NCI-H1436 treated with DMSO at 0.1 percent for 48 hours (cell line): ENCODE data around the gene SORCS2.

Experiments
- DNase-seq: peaks from one replicate; lab custom pipeline; 2025; lab: John Stamatoyannopoulos, UW

The SORCS2 gene

DNA sequence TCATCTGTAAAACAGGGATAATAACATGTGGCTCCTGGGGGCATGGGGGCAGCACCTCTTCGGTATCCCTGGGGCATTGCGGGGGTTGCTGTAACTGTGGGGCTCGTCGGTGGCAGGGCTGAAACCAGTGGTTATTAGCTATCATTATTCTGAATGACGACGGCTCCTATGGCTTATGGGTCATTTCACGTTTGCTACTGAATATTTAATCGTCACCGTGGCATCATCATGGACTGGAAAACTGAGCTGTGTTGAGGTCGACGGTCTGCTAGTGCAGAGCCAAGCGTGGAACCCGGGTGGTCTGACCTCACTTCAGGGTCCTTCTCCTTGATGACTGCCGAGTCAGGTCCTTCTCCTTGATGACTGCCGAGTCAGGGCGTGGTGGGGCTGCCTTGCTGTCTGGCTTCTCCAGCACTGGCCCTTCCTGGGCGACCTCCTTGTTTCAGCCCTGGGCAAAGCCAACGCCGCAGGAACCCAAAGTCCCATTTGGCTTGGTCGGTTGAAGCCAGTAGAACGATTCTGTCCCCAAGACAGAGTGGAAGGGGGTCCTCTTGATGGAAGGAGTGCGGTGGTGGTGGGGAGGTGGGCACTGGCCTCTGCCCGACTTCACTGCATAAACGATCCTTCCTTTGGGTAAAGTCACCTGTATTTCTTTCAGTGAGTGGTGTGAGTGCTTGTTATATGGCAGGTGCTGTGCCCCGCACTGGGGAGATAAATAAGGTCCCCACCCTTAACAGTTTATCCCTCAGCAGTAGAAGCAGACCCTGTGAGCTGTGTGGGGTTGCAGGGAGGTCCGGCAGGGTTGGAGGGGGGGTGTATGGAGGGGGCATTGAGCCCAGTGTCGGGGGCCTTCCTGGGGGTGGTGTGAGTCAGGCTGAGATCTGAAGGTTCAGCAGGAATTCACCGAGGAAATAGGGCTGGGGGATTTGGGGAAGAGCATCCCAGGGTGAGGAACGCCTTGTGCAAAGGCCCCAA is 201.6 kb downstream of the SORCS2 start:
- DNase-seq = no peak

DNA sequence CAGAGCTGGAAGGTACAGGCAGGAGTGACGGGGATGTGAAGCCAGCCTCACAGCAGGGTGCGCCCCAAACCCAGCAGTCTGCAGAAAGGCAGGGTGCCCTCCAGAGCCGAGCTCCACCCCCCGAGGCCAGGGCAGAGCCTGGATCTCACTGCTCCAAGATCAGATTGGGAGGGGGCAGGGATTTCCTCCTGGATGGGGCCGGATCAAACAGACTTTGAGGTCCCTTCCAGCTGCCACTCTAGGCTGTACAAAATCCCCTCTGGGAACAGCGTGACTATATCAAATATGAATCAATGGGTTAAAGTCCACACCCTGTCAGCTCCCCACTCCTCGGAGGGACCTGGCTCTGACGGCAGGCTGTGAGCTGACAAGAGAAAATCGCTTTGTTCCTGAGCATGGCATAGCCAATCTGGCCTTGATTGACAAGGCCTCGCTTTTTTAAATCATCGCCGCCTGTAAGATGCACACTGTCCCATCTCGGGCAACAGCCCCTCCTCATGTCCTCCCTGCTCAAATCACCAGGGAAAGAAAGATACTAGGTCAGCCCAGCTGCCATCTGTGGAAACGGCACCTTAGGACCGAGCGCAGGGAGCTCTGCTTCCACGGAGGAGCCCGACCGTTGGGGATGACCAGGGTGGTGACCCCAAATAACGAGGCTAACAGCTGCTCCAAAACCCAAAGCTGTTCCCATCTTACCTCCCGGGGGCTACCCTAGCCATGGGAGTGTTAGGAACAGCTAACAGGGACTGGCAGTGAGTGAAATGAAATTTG is 202.5 kb downstream of the SORCS2 start:
- no peak for DNase-seq

GRCh38 chr4:7395645-7396044 is 203.3 kb downstream of the SORCS2 start:
- DNase-seq = no peak

DNA sequence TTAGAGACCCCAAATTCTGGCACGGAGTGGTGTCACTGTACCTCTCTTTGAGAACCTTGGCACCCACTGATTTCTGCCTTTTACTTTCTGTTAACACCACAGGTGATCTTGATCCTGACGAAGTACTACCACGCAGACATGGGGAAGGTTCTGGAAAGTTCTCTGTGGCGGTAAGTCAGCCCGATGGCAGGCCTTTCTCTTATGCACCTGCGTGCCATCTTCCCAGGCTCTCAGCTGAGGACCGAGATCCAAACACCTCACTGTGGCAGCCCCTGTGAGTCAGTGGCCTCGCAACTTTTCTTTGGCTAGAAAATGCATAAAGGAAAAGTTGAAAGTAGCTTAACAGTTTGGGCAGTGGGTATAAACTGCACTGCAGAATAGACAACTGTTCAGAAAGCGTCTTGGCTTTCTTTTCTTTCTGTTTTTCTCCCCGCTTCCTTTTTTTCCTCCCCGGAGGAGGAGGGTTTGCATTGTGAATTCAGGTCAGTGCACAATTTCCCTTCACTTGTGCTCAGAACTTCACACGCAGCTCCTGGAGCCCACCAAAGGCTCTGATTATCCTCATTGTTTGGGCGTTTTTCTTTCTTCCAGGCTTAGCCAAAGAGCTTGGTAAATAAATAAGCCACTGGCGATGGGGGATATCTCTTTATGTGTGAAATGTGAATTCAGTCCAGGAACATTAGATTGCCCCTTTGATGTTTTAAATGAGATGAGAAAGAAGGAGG is 204.0 kb downstream of the SORCS2 start:
- DNase-seq = no peak

GRCh38 chr4:7397206-7398103 is 205.1 kb downstream of the SORCS2 start:
- DNase-seq = no peak

GRCh38 chr4:7398104-7398423 is 205.7 kb downstream of the SORCS2 start:
- no peak for DNase-seq

DNA sequence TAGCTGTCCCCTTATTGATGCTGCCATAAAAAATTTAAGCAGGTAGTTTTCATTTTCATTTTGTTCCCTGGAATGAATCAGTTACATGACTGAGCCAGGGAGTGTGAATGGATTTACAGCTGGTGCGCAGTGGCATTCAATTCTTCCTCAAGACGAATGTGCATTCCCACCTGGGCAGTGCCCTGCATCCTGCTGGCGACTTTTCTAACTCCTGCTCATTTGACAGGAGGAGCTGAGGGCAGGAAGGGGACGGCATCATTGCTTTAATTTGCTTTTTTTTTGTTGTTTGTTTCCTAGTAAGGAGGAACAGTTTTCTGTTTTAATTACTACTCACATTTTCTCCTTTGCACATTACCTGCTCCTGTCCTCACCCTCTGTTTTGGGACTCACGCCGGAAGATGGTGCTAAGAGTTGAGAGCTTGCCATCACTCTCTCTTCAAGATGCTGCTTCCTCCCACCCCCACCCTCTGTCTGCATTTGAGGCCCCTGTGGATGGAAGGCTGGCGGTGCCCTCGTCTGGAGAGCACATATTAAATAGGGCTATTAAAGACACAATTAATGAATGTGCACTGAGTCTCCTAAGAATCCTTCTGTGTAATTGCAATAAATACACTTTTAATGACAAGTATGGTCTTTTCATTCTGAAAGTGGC is 206.6 kb downstream of the SORCS2 start:
- DNase-seq = no peak

DNA sequence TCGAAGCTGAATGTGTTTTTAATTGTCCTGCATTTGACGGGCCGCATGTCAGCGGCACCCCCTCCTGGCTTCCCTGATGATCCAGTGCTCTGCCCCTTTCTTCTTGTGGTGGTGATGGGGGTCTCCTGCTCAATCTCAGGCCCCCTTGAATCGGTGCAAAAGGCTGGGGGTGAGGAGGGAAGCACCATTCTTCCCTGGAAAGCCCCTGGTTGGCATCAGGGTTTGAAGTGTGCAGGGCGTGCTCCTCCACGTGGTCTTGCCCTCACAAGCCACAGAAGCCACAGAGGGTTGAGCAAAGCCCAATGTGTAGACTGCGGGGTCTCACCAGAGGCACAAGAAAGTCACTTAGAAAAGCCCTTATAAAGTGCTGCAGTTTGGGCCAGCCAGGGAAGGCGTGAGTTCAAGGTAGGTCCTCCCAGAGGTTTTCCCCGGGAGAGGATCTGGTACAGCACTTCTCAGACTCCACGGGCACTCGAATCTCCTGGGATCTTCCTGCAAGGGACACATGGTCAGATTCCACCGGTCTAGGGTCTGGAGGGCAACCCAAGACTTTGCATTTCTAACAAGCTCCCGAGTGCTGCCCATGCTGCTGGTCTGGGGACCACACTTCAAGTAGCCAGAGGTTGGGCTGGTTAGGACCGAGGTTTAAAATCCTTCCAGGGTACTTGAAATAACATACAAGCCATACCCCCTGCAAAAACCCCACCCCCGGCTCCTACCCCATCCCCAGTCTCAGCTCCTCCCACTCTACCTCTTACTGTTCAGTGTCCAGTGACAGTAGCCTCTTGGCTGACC is 207.3 kb downstream of the SORCS2 start:
- no peak for DNase-seq

DNA sequence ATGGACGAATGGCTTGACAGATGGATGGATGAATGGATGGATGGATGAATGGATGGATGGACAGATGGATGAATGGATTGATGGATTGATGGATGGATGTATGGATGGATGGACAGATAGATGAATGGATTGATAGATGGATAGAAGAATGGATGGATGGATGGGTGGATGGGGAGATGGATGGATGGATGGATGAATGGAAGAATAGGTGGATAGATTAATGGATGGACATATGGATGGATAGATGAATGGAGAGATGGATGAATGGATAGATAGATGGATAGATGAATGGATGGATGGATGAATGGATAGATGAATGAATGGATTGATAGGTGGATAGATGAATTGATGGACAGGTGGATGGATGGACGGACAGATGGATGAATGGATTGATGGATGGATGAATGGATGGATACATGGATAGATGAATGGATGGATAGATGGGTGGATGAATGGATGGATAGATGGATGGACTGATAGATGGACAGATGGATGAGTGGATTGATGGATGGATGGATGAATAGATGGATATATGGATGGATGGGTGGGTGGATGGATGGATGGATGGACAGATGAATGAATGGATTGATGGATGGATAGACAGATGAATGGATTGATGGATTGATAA is 208.4 kb downstream of the SORCS2 start:
- DNase-seq = no peak

DNA sequence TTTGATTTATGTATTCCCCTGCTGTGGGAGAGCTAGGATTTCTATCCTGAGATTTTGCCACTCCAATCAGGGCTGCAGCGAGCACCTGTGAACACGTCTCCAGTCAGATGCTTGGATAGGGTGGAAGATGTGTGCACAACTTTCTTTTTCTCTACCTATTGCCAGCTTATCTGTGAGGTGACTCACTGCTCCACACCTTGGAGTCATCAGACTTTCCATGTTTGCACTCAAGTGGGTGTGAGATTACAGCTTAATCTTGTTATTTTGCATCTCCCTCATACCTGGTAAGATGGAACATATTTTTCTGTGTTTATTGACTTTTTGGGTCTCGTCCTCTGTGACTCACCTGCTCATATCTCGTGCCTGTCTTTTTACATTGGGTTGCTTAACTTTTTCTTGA is 210.2 kb downstream of the SORCS2 start:
- DNase-seq = no peak

GRCh38 chr4:7403001-7403400 is 210.7 kb downstream of the SORCS2 start:
- no peak for DNase-seq

GRCh38 chr4:7408166-7408565 is 215.8 kb downstream of the SORCS2 start:
- DNase-seq = no peak

GRCh38 chr4:7410446-7410845 is 218.1 kb downstream of the SORCS2 start:
- no peak for DNase-seq

- DNase-seq = no peak
These were observed 219.2 kb downstream of the SORCS2 start for GRCh38 chr4:7411491-7411890.

DNA sequence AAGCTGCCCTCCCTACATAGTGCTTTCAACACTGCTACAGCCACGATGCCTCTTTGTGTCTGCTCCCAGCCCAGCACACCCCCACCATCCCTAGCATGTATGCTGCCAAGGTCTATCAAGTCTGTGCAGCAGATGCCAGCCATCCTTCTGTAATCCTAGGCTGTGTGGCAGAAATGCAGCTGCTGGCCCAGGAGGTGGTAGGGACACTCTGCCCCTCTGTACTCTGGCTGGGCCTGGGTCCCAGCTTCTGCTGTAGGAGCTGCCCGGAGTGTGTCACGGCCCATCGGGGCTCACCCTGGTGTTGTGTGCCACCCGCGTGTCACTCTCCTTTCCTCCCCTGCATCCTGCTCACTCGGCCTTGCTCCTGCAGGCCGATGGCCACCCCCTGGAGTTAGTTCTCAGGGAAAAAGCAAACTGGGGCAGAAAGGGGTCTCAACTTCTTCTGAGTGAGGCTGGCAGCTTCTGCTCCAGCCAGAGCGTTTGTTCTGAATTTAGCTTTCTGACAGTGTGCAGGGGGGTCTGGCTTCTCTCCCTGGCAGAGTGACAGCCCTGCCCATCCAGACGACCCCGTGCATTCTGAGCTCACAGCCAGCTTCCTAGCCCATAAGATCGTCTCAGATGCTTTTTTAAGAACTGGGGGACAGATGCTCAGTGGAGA is 219.7 kb downstream of the SORCS2 start:
- no peak for DNase-seq

DNA sequence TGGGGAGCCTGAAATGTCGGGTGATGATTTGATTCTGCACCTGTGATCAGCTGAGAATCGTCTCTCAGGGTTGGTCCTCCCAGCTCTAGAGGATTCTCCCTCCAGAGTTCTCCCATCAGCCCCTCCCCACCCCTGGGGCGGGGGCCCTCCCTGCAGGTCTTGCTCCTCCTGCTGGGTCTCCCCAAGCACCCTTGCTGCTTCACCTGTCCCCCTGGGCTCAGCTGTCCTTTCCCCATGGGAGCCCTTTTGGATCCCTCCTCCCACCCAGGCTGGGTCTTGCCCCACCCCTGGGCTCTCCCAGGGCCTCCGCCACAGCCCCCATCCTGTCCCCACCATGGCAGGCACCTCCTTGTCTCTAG is 220.2 kb downstream of the SORCS2 start:
- no peak for DNase-seq

DNA sequence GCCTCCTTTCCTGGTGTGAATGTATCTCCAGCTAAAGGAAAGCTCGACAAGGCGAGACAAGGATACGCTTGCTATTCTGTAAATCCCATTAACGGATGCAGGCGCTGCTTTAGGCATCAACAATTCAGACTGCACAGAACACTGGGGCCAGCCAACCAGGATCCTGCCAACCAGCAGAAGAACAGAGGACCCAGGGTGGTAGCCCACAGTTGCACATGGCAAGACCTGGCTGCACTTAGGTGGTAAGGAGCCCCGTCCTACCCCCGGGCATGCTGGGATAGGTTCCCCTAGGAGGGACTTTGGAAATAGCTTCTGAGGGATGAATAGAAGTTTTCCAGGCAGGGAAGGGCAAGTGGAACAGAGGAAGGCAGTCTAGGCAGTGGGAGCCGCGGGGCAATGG is 221.7 kb downstream of the SORCS2 start:
- DNase-seq = no peak

DNA sequence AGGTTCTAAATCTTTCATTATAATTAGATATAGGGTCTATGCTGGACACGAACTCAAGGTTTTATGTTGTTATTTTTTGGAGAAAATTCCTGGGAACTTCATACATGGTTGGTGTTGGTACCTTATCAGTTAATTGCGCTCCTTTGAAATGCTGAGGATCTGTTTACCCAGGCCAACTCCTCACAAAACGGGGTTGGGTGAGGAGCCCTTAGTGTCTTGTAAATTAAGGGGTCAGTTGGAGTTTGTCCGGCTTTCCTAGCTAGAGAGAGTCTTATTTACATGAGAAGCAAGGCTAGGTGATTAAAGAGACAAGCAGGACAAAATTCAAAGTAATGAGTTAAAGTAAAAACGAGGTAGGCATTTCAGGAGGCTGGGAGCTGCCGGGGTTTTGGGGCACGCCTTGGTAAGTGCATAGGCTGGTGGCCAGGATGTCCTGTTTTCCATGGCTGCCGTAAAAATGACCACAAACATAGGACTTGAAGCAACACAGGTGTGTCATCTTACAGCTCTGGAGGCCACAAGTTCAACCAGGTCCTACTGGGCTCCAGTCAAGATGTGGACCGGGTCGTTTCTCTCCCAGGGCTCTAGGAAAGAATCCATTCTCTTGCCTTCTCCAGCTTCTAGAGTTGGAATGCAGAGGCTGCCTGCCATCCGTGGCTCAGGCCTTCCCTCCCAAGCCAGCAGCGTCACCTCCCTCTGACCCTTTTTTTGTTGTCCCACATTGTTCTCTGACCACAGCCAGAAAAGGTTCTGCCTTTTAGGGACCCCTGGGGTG is 222.6 kb downstream of the SORCS2 start:
- DNase-seq = no peak
